IPS DF 6.9 (cell line): Measurements from ENCODE around the gene NDUFB3.
"Not testable (repeated sequence)": the region's sequence is repeated elsewhere in the genome, so short reads cannot be mapped to it uniquely, and the experiment has no call there.

Source experiments
- DNase-seq: peaks from one replicate; pipeline ENCODE4 v3.0.0-alpha.2; 2013; ENCODE audit warnings: low read depth, low spot score
- H3K27ac ChIP-seq: one replicate; pipeline ENCODE4 v1.5.1; 2013; ENCODE audit warnings: low read length, control low read depth
- H3K27me3 ChIP-seq: 2 replicates; pipeline ENCODE4 v1.6.1; 2013; ENCODE audit warnings: mild to moderate bottlenecking, low read length; ENCODE audit not compliant: control insufficient read depth, insufficient read depth
- H3K36me3 ChIP-seq: 2 replicates; pipeline ENCODE4 v1.6.1; 2013; ENCODE audit warnings: low read length; ENCODE audit not compliant: control insufficient read depth, insufficient read depth
- H3K4me1 ChIP-seq: 2 replicates; pipeline ENCODE4 v1.6.1; 2013; ENCODE audit warnings: low read length; ENCODE audit not compliant: control insufficient read depth, insufficient read depth
- H3K4me3 ChIP-seq: 2 replicates; pipeline ENCODE4 v1.5.1; 2013; ENCODE audit warnings: mild to moderate bottlenecking, low read length
- H3K9me3 ChIP-seq: 2 replicates; pipeline ENCODE4 v1.6.1; 2013; ENCODE audit warnings: low read length, inconsistent platforms; ENCODE audit not compliant: control insufficient read depth, insufficient read depth
- WGBS: extraction: QIAGEN DNeasy Blood & Tissue Kit; methylation state at CpG from one replicate; pipeline ENCODE4 v1.1.7; 2013; ENCODE audit warnings: mixed read lengths, missing lambda C conversion rate; ENCODE audit not compliant: insufficient read length, insufficient coverage; 5-methylcytosine and 5-hydroxymethylcytosine counted together

The NDUFB3 gene

GRCh38 chr2:201057087-201057521 is 14.7 kb upstream of the NDUFB3 start:
- Histone ChIP-seq H3K27me3 (no peaks in the 10 kb centered on the region), H3K9me3 (no peaks in the 10 kb centered on the region), H3K27ac (no peak overlapping the region), H3K4me3 (no peak overlapping the region), H3K36me3 (no peaks in the 10 kb centered on the region), H3K4me1 (no peaks in the 10 kb centered on the region)
- no CpG with 5 or more reads among the region's 2 CpGs for WGBS
- DNase-seq = no peak

GRCh38 chr2:201057715-201058248 is 14.0 kb upstream of the NDUFB3 start:
- DNase-seq = no peak
- H3K4me3 ChIP-seq = no peak overlapping the region
- no peaks in the 10 kb centered on the region for H3K27me3 ChIP-seq
- H3K4me1 ChIP-seq = no peaks in the 10 kb centered on the region
- H3K9me3 ChIP-seq = no peaks in the 10 kb centered on the region
- H3K27ac ChIP-seq = no peak overlapping the region
- no peaks in the 10 kb centered on the region for H3K36me3 ChIP-seq
- no CpG with 5 or more reads among the region's 4 CpGs for WGBS

GRCh38 chr2:201058914-201059313 is 12.9 kb upstream of the NDUFB3 start:
- no peak overlapping the region for H3K27ac ChIP-seq
- no peaks in the 10 kb centered on the region for H3K27me3 ChIP-seq
- no peak overlapping the region for H3K4me3 ChIP-seq
- no peaks in the 10 kb centered on the region for H3K4me1 ChIP-seq
- DNase-seq = no peak
- no peaks in the 10 kb centered on the region for H3K9me3 ChIP-seq
- WGBS = no CpG with 5 or more reads among the region's 1 CpG
- no peaks in the 10 kb centered on the region for H3K36me3 ChIP-seq

GRCh38 chr2:201059961-201060755 is 11.6 kb upstream of the NDUFB3 start:
- Histone ChIP-seq H3K27ac (no peak overlapping the region), H3K4me3 (no peak overlapping the region), H3K27me3 (no peaks in the 10 kb centered on the region), H3K36me3 (no peaks in the 10 kb centered on the region), H3K9me3 (no peaks in the 10 kb centered on the region), H3K4me1 (no peaks in the 10 kb centered on the region)
- no CpG with 5 or more reads among the region's 10 CpGs for WGBS
- DNase-seq = no peak

- H3K27ac ChIP-seq, H3K9me3 ChIP-seq, H3K36me3 ChIP-seq, DNase-seq, H3K4me1 ChIP-seq, H3K4me3 ChIP-seq, H3K27me3 ChIP-seq: not testable (repeated sequence)
- WGBS = no CpG with 5 or more reads among the region's 5 CpGs
Measured at GRCh38 chr2:201063516-201063915, 8.3 kb upstream of the NDUFB3 start.

GRCh38 chr2:201064797-201065329 is 6.9 kb upstream of the NDUFB3 start:
- no peaks in the 10 kb centered on the region for H3K27me3 ChIP-seq
- no CpG with 5 or more reads among the region's 2 CpGs for WGBS
- H3K4me1 ChIP-seq = no peaks in the 10 kb centered on the region
- no peaks in the 10 kb centered on the region for H3K36me3 ChIP-seq
- DNase-seq = no peak
- H3K4me3 ChIP-seq = no peak overlapping the region
- no peaks in the 10 kb centered on the region for H3K9me3 ChIP-seq
- H3K27ac ChIP-seq = no peak overlapping the region

- H3K4me3 ChIP-seq = peak overlapping the region; percentile 95
- H3K9me3 ChIP-seq = no peaks in the 10 kb centered on the region
- no peaks in the 10 kb centered on the region for H3K4me1 ChIP-seq
- H3K27ac ChIP-seq = no peak overlapping the region
- no peak for DNase-seq
- no CpG with 5 or more reads among the region's 21 CpGs for WGBS
- H3K36me3 ChIP-seq = no peaks in the 10 kb centered on the region
- no peaks in the 10 kb centered on the region for H3K27me3 ChIP-seq
Measured at GRCh38 chr2:201070948-201071478, 788 bp upstream of the NDUFB3 start.

- Histone ChIP-seq H3K9me3 (no peaks in the 10 kb centered on the region), H3K4me1 (no peaks in the 10 kb centered on the region), H3K36me3 (no peaks in the 10 kb centered on the region), H3K4me3 (peak overlapping the region; percentile 95; the same call in 1 of the 2 replicates), H3K27ac (no peak overlapping the region), H3K27me3 (no peaks in the 10 kb centered on the region)
- no peak for DNase-seq
- whole genome bisulfite sequencing = no CpG with 5 or more reads among the region's 5 CpGs
Measured at GRCh38 chr2:201072201-201072530, 365 bp downstream of the NDUFB3 start.

GRCh38 chr2:201073071-201073470 is 1.3 kb downstream of the NDUFB3 start:
- Histone ChIP-seq H3K9me3 (no peaks in the 10 kb centered on the region), H3K27ac (no peak overlapping the region), H3K36me3 (no peaks in the 10 kb centered on the region), H3K4me3 (no peak overlapping the region), H3K27me3 (no peaks in the 10 kb centered on the region), H3K4me1 (no peaks in the 10 kb centered on the region)
- WGBS = no CpG with 5 or more reads among the region's 1 CpG
- DNase-seq = no peak

- WGBS = no CpG with 5 or more reads among the region's 7 CpGs
- no peak for DNase-seq
- no peak overlapping the region for H3K27ac ChIP-seq
- H3K4me1 ChIP-seq = no peaks in the 10 kb centered on the region
- H3K9me3 ChIP-seq = no peaks in the 10 kb centered on the region
- no peaks in the 10 kb centered on the region for H3K36me3 ChIP-seq
- H3K4me3 ChIP-seq = no peak overlapping the region
- no peaks in the 10 kb centered on the region for H3K27me3 ChIP-seq
Measured at GRCh38 chr2:201074996-201075395, 3.2 kb downstream of the NDUFB3 start.
